A673 (cell line): ENCODE measurements around the gene RIMS4. TPM values are rescaled to one million over a fixed set of nuclear protein-coding genes. Genes with fewer than 3 reads are reported as not detected.

Source experiments
- BruUV-seq: library from RNA; stranded (reverse); fragments of 400-500 nt; replicated peaks from 2 replicates; lab custom pipeline; 2021; lab: Mats Ljungman, UMichigan
- CTCF ChIA-PET: fragments of 300-600 bp; sonication (Branson Sonifier 250); formaldehyde crosslinking; loops from one replicate; lab custom pipeline; 2022; ENCODE audit warnings: antibody characterized with exemption; lab: Charles Lee
- POLR2A ChIA-PET: fragments of 300-600 bp; sonication (Branson Sonifier 250); formaldehyde crosslinking; loops from one replicate; lab custom pipeline; 2022; ENCODE audit warnings: antibody characterized with exemption; ENCODE audit not compliant: low non-redundant PET; lab: Charles Lee
- DNase-seq: peaks from one replicate; pipeline ENCODE4 v3.0.0-alpha.2; 2015; ENCODE audit warnings: low spot score
- H3K27ac ChIP-seq: fragments of 200-600 bp; sonication (generic); 2 replicates; pipeline ENCODE4 v1.5.1; 2016; ENCODE audit warnings: mixed run types, low read depth, mild to moderate bottlenecking, mixed read lengths, antibody characterized with exemption, low read length; ENCODE audit not compliant: poor library complexity, severe bottlenecking
- H3K27me3 ChIP-seq: fragments of 200-600 bp; sonication (generic); replicated peaks from 2 replicates; pipeline ENCODE4 v1.6.1; 2017; ENCODE audit warnings: mixed run types, low read depth, mild to moderate bottlenecking, mixed read lengths, antibody characterized with exemption, low read length; ENCODE audit not compliant: insufficient read depth, poor library complexity
- H3K36me3 ChIP-seq: fragments of 200-600 bp; sonication (generic); 2 replicates; pipeline ENCODE4 v1.6.1; 2016; ENCODE audit warnings: mixed run types, mild to moderate bottlenecking, mixed read lengths, antibody characterized with exemption, low read length; ENCODE audit not compliant: insufficient read depth, poor library complexity, severe bottlenecking
- H3K4me1 ChIP-seq: fragments of 200-600 bp; sonication (generic); 2 replicates; pipeline ENCODE4 v1.6.1; 2017; ENCODE audit warnings: mixed run types, mild to moderate bottlenecking, mixed read lengths, antibody characterized with exemption, low read length; ENCODE audit not compliant: insufficient read depth, poor library complexity, severe bottlenecking
- H3K4me3 ChIP-seq: fragments of 200-600 bp; sonication (generic); 2 replicates; pipeline ENCODE4 v1.5.1; 2016; ENCODE audit warnings: low read depth, mixed run types, mild to moderate bottlenecking, mixed read lengths, low read length; ENCODE audit not compliant: poor library complexity, severe bottlenecking
- H3K9me3 ChIP-seq: fragments of 200-600 bp; sonication (generic); 2 replicates; pipeline ENCODE4 v1.6.1; 2016; ENCODE audit warnings: mixed run types, low read depth, mild to moderate bottlenecking, mixed read lengths, antibody characterized with exemption, low read length; ENCODE audit not compliant: poor library complexity, severe bottlenecking
- CTCF ChIP-seq: fragments of 300-800, 200-600 bp; sonication (generic); conservative IDR thresholded peaks from 2 replicates; pipeline ENCODE4 v1.5.1; 2017; ENCODE audit warnings: low read depth, mild to moderate bottlenecking, antibody characterized with exemption, low read length, moderate library complexity, mixed read lengths
- EZH2 ChIP-seq: fragments of 200-600 bp; sonication (generic); IDR thresholded peaks from 2 replicates; pipeline ENCODE4 v1.6.1; 2017; ENCODE audit warnings: borderline replicate concordance, low read depth, mild to moderate bottlenecking, mixed read lengths, antibody characterized with exemption, low read length; ENCODE audit not compliant: poor library complexity, severe bottlenecking
- intact Hi-C: fragments of 100-400 bp; cut with micrococcal nuclease; formaldehyde crosslinking; loops from one replicate; pipeline ENCODE4 v1.10.0; 2022; ENCODE audit not compliant: unreplicated experiment
- total RNA-seq: library from RNA; stranded (reverse); gene quantifications from 2 replicates; pipeline ENCODE4 v1.2.3, GENCODE V29; 2021

Gene RIMS4
- total RNA-seq, 1 experiment from 2014 or later: 0.39 TPM

DNA sequence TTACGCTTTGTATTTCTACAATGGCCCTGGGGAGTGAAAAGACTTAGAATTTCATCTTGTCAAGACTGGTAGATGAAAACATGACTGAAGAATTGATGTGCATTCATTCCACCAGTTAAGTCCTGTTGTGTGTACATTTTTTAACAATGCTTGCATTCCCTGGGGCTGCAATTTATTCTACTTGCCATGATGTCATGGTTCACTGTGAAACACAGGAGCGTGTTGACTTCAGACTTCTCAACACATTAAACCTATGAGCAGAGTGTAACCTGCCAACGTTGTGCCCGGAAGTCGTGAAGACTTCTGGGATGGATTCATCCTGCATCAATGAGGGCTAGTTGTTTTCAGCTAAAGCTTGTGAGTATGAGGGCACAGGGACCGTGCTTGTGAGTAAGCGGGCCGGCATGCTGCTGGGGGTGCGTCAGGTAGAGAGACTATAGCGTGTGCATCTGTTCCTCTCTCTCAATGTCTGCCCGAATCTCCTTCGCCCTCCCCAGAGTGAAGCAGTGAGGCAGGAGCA lies 26.3 kb upstream of the RIMS4 start:
- no peaks in the 10 kb centered on the region for H3K36me3 ChIP-seq
- intact Hi-C loops: no loop called here
- ChIA-PET POLR2A (no interaction called here), CTCF (no interaction called here)
- TF ChIP-seq CTCF: no peak
- TF ChIP-seq EZH2: no peak
- no peaks in the 10 kb centered on the region for H3K9me3 ChIP-seq
- no peak overlapping the region for H3K27ac ChIP-seq
- H3K4me1 ChIP-seq: no peaks in the 10 kb centered on the region
- peaks cover 44% of the 10 kb centered on the region for H3K27me3 ChIP-seq
- no peak overlapping the region for H3K4me3 ChIP-seq
- DNase-seq: no peak
- no TSS peak for BruUV-seq

DNA sequence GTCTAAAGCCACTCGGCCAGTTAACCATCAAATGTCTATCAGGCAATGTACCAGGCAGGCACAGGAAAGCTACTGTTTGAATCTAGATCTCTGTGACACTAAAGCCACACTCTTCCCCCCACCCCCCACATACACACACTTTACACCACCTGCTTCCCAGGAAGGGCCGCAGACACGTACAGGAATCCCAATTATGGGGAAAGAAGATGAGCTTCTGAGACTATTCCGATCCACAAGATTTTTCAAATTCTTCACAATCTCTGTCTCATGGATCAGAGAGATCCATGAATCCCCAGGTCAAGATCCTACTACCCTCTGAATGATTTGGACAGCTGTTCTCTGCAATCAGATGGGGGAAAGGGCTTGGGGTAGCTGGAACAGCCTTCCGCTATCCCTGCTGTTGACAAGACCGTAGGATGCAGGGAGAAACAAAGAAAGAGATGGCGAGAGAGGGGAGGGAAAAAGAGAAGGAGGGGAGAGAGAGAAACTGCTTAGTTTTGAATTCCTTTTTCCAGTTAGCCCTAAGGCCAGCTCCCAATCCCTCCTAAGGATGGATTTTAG lies 25.4 kb upstream of the RIMS4 start:
- DNase-seq: no peak
- H3K36me3 ChIP-seq: no peaks in the 10 kb centered on the region
- ChIA-PET POLR2A (no interaction called here), CTCF (no interaction called here)
- no peak for TF ChIP-seq CTCF
- no peak for TF ChIP-seq EZH2
- H3K27ac ChIP-seq: no peak overlapping the region
- H3K4me3 ChIP-seq: no peak overlapping the region
- no peaks in the 10 kb centered on the region for H3K9me3 ChIP-seq
- intact Hi-C loops: no loop called here
- no TSS peak for BruUV-seq
- H3K4me1 ChIP-seq: peaks cover 4% of the 10 kb centered on the region
- peaks cover 53% of the 10 kb centered on the region for H3K27me3 ChIP-seq

DNA sequence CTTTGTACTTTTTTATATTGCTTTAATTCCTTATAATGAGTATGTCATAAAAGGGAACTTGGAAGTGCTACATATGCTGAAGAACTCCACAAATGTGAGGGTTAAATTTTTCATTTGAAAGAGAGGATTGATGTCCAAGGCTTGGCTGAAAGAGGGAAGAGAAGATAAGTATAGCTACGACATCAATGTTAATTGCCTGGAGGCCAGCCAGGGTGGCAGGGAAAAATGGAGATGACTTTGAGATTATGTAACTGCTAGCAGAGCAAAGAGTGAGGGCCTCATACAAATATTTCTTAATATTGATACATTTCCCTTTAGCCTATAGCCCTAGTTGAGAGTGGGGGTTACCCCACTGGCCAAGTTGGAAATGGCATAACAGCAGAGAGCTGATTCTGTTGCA lies 24.8 kb upstream of the RIMS4 start:
- Histone ChIP-seq H3K4me1 (peaks cover 4% of the 10 kb centered on the region), H3K4me3 (no peak overlapping the region), H3K9me3 (no peaks in the 10 kb centered on the region), H3K27me3 (peaks cover 59% of the 10 kb centered on the region), H3K36me3 (no peaks in the 10 kb centered on the region), H3K27ac (no peak overlapping the region)
- intact Hi-C loops: no loop called here
- no TSS peak for BruUV-seq
- no peak for DNase-seq
- TF ChIP-seq EZH2 (no peak), CTCF (no peak)
- ChIA-PET CTCF (no interaction called here), POLR2A (no interaction called here)
